ENCODE results near the gene PFDN1. TPM values are rescaled to one million over a fixed set of nuclear protein-coding genes. Genes with fewer than 3 reads are reported as not detected.

PFDN1 gene
- total and polyA plus RNA-seq, 9 of the 15 experiments (the other 6 are each of a cell fraction or from before 2014, with no cell fraction given), result 45.5 to 215 (median 78.0) TPM

- Histone ChIP-seq H3K9me3 (replicated peaks; ENCODE audit: control insufficient read depth, insufficient read depth, low read depth, low read length) (no peaks in the 10 kb centered on the region), H2AFZ (ENCODE audit: low read depth, low read length) (no peak overlapping the region), H3K27me3 (ENCODE audit: control insufficient read depth in 2 of 2, insufficient read depth in 2 of 2, low read length in 2 of 2) (no peaks in the 10 kb centered on the region; a peak in 1 of 5 replicates), H3K79me2 (ENCODE audit: control insufficient read depth, insufficient read depth, low read length) (no peaks in the 10 kb centered on the region), H3K27ac (ENCODE audit: extremely low read depth, low read depth, low read length) (no peak overlapping the region), H4K20me1 (replicated peaks; ENCODE audit: control insufficient read depth, insufficient read depth, low read length) (no peaks in the 10 kb centered on the region), H3K4me1 (replicated peaks in 1 of 2; ENCODE audit: control insufficient read depth in 2 of 2, insufficient read depth in 2 of 2, low read length in 2 of 2) (no peaks in the 10 kb centered on the region), H3K9ac (ENCODE audit: insufficient read depth in 1 of 2, low read depth in 2 of 2, low read length in 2 of 2) (no peak overlapping the region), H3K4me2 (ENCODE audit: insufficient read depth, low read length) (no peak overlapping the region), H3K9me1 (ENCODE audit: control insufficient read depth, insufficient read depth, low read length) (no peaks in the 10 kb centered on the region), H3K4me3 (no peak overlapping the region), H3K36me3 (ENCODE audit: control insufficient read depth, insufficient read depth, low read length) (no peaks in the 10 kb centered on the region)
- ATAC-seq (no peak), DNase-seq (ENCODE audit: extremely low read depth in 1 of 4, low spot score in 3 of 4) (no peak), FAIRE-seq (no peak)
- intact Hi-C loops (cut with micrococcal nuclease) (no loop called here), in situ Hi-C loops (cut with MboI) (no loop called here)
- TF ChIP-seq GATA2 (CRISPR knock-in tag; IDR thresholded peaks at IDR 0.05) (no peak), SPI1 (IDR thresholded peaks at IDR 0.05; ENCODE audit: borderline replicate concordance, low read depth, low read length) (0 out of 2 replicates have a peak, but pooled peaks have one; percentile 6)
- no TSS peak for BruUV-seq (replicated peaks)
- CTCF ChIA-PET (ENCODE audit: low intra/inter-chr PET ratio), result no interaction called here
- WGBS (ENCODE audit: insufficient coverage, low coverage, missing lambda C conversion rate), result 25% methylated on average over 1 of the region's 1 CpG
- POLR2A ChIA-PET, result interaction anchor here (2.0 kb wide), 1 partner anchor 9 kb away, joined by 9 read pairs; no protein-coding TSS in a partner anchor
Measured at GRCh38 chr5:140319833-140320232, 16.9 kb upstream of the PFDN1 start.

- Histone ChIP-seq H4K20me1 (replicated peaks; ENCODE audit: control insufficient read depth, insufficient read depth, low read length) (no peaks in the 10 kb centered on the region), H3K4me3 (no peak overlapping the region), H3K4me2 (ENCODE audit: insufficient read depth, low read length) (no peak overlapping the region), H3K9ac (ENCODE audit: insufficient read depth in 1 of 2, low read depth in 2 of 2, low read length in 2 of 2) (no peak overlapping the region), H3K9me1 (ENCODE audit: control insufficient read depth, insufficient read depth, low read length) (no peaks in the 10 kb centered on the region), H2AFZ (ENCODE audit: low read depth, low read length) (no peak overlapping the region), H3K9me3 (replicated peaks; ENCODE audit: control insufficient read depth, insufficient read depth, low read depth, low read length) (no peaks in the 10 kb centered on the region), H3K27ac (ENCODE audit: extremely low read depth, low read depth, low read length) (no peak overlapping the region), H3K36me3 (ENCODE audit: control insufficient read depth, insufficient read depth, low read length) (no peaks in the 10 kb centered on the region), H3K27me3 (ENCODE audit: control insufficient read depth in 2 of 2, insufficient read depth in 2 of 2, low read length in 2 of 2) (no peaks in the 10 kb centered on the region; a peak in 1 of 5 replicates), H3K79me2 (ENCODE audit: control insufficient read depth, insufficient read depth, low read length) (no peaks in the 10 kb centered on the region), H3K4me1 (replicated peaks in 1 of 2; ENCODE audit: control insufficient read depth in 2 of 2, insufficient read depth in 2 of 2, low read length in 2 of 2) (no peaks in the 10 kb centered on the region)
- DNase-seq (ENCODE audit: extremely low read depth in 1 of 4, low spot score in 3 of 4) (no peak), FAIRE-seq (no peak), ATAC-seq (peak; percentile 30; the same call in 1 of the 3 replicates)
- BruUV-seq (replicated peaks), result no TSS peak
- ChIA-PET CTCF (ENCODE audit: low intra/inter-chr PET ratio) (no interaction called here), POLR2A (no interaction called here)
- in situ Hi-C loops (cut with MboI) (no loop called here), intact Hi-C loops (cut with micrococcal nuclease) (no loop called here)
- WGBS (ENCODE audit: insufficient coverage, low coverage, missing lambda C conversion rate), result 29% methylated on average over 4 of the region's 4 CpGs
- TF ChIP-seq, protein P1, sequence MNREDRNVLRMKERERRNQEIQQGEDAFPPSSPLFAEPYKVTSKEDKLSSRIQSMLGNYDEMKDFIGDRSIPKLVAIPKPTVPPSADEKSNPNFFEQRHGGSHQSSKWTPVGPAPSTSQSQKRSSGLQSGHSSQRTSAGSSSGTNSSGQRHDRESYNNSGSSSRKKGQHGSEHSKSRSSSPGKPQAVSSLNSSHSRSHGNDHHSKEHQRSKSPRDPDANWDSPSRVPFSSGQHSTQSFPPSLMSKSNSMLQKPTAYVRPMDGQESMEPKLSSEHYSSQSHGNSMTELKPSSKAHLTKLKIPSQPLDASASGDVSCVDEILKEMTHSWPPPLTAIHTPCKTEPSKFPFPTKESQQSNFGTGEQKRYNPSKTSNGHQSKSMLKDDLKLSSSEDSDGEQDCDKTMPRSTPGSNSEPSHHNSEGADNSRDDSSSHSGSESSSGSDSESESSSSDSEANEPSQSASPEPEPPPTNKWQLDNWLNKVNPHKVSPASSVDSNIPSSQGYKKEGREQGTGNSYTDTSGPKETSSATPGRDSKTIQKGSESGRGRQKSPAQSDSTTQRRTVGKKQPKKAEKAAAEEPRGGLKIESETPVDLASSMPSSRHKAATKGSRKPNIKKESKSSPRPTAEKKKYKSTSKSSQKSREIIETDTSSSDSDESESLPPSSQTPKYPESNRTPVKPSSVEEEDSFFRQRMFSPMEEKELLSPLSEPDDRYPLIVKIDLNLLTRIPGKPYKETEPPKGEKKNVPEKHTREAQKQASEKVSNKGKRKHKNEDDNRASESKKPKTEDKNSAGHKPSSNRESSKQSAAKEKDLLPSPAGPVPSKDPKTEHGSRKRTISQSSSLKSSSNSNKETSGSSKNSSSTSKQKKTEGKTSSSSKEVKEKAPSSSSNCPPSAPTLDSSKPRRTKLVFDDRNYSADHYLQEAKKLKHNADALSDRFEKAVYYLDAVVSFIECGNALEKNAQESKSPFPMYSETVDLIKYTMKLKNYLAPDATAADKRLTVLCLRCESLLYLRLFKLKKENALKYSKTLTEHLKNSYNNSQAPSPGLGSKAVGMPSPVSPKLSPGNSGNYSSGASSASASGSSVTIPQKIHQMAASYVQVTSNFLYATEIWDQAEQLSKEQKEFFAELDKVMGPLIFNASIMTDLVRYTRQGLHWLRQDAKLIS (CRISPR knock-in tag; IDR thresholded peaks at IDR 0.05), result no peak
- TF ChIP-seq ZNF175 (CRISPR knock-in tag; IDR thresholded peaks at IDR 0.05; ENCODE audit: low read depth), result no peak
- no peak for TF ChIP-seq TAF9B (IDR thresholded peaks at IDR 0.05; ENCODE audit: partially characterized antibody)
- no peak for TF ChIP-seq FOXJ2 (tag; IDR thresholded peaks at IDR 0.05)
- TF ChIP-seq MLLT1 (IDR thresholded peaks at IDR 0.05), result no peak
- TF ChIP-seq MNT (conservative IDR thresholded peaks at IDR 0.05), result no peak
- TF ChIP-seq FOXP1 (CRISPR knock-in tag; IDR thresholded peaks at IDR 0.05), result no peak
Measured at GRCh38 chr5:140318792-140319191, 15.9 kb upstream of the PFDN1 start.

All from K562 (cell line).